Left ventricle myocardium inferior (tissue), 1 donor: ENCODE results near the gene NDST3. TPM values are rescaled to one million over a fixed set of nuclear protein-coding genes. Genes with fewer than 3 reads are reported as not detected.

ENCODE experiments used
- DNase-seq: peaks from one replicate; pipeline ENCODE4 v3.0.0-alpha.2; 2020
- H3K27ac ChIP-seq: fragments of 200-600 bp; replicated peaks from 2 replicates; pipeline ENCODE4 v1.8.0; 2021
- H3K27me3 ChIP-seq: fragments of 200-600 bp; 2 replicates; pipeline ENCODE4 v1.8.0; 2021; ENCODE audit warnings: low read depth
- H3K36me3 ChIP-seq: fragments of 200-600 bp; 2 replicates; pipeline ENCODE4 v1.8.0; 2021
- H3K4me1 ChIP-seq: fragments of 200-600 bp; 2 replicates; pipeline ENCODE4 v1.8.0; 2021
- H3K4me3 ChIP-seq: fragments of 200-600 bp; 2 replicates; pipeline ENCODE4 v1.8.0; 2021; ENCODE audit warnings: mild to moderate bottlenecking, moderate library complexity
- H3K9me3 ChIP-seq: fragments of 200-600 bp; replicated peaks from 2 replicates; pipeline ENCODE4 v1.8.0; 2021
- CTCF ChIP-seq: fragments of 200-600 bp; IDR thresholded peaks from 2 replicates; pipeline ENCODE4 v1.8.0; 2021; ENCODE audit warnings: antibody characterized with exemption, mild to moderate bottlenecking, borderline replicate concordance
- intact Hi-C: fragments of 100-400 bp; cut with micrococcal nuclease; formaldehyde crosslinking; loops from one replicate; pipeline ENCODE4 v1.11.0; 2022
- total RNA-seq: library from RNA; stranded (reverse); fragmentation: NEBNext Ultra II Directional; extraction: Animal tissue kit (Norgen Biotek cat#: 25700); gene quantifications from one replicate; pipeline ENCODE4 v1.2.1, GENCODE V29; 2021
- donor health status: DM: no; HTN: yes; CAD: no; lungs with severe emphysema.

Gene NDST3
- total RNA-seq, 1 donor from 2014 or later, result not detected

GRCh38 chr4:118005883-118006282, 28.4 kb upstream of the NDST3 start:
- Histone ChIP-seq H3K27ac (no peak overlapping the region), H3K4me1 (no peaks in the 10 kb centered on the region), H3K4me3 (no peak overlapping the region), H3K9me3 (no peaks in the 10 kb centered on the region), H3K27me3 (no peaks in the 10 kb centered on the region), H3K36me3 (no peaks in the 10 kb centered on the region)
- intact Hi-C loops, result no loop called here
- no peak for TF ChIP-seq CTCF
- no peak for DNase-seq

GRCh38 chr4:118012142-118012541, 22.1 kb upstream of the NDST3 start:
- no peak for TF ChIP-seq CTCF
- Histone ChIP-seq H3K36me3 (no peaks in the 10 kb centered on the region), H3K4me1 (no peaks in the 10 kb centered on the region), H3K27me3 (no peaks in the 10 kb centered on the region), H3K27ac (no peak overlapping the region), H3K9me3 (no peaks in the 10 kb centered on the region), H3K4me3 (no peak overlapping the region)
- DNase-seq, result no peak
- intact Hi-C loops, result no loop called here

GRCh38 chr4:118014831-118015230, 19.5 kb upstream of the NDST3 start:
- intact Hi-C loops, result no loop called here
- Histone ChIP-seq H3K36me3 (no peaks in the 10 kb centered on the region), H3K27me3 (no peaks in the 10 kb centered on the region), H3K9me3 (no peaks in the 10 kb centered on the region), H3K4me1 (no peaks in the 10 kb centered on the region), H3K4me3 (no peak overlapping the region), H3K27ac (no peak overlapping the region)
- no peak for TF ChIP-seq CTCF
- DNase-seq, result no peak

- H3K36me3 ChIP-seq, result no peaks in the 10 kb centered on the region
- no peak for TF ChIP-seq CTCF
- no peaks in the 10 kb centered on the region for H3K4me1 ChIP-seq
- intact Hi-C loops, result no loop called here
- H3K9me3 ChIP-seq, result no peaks in the 10 kb centered on the region
- H3K27me3 ChIP-seq, result no peaks in the 10 kb centered on the region
- H3K27ac ChIP-seq, result no peak overlapping the region
- no peak overlapping the region for H3K4me3 ChIP-seq
- DNase-seq, result no peak
Measured at GRCh38 chr4:118018381-118019145, 15.7 kb upstream of the NDST3 start.

- DNase-seq, result no peak
- Histone ChIP-seq H3K36me3 (no peaks in the 10 kb centered on the region), H3K27ac (no peak overlapping the region), H3K4me3 (no peak overlapping the region), H3K9me3 (no peaks in the 10 kb centered on the region), H3K27me3 (peaks cover 17% of the 10 kb centered on the region), H3K4me1 (no peaks in the 10 kb centered on the region)
- TF ChIP-seq CTCF, result no peak
- intact Hi-C loops, result no loop called here
Measured at GRCh38 chr4:118026806-118027205, 7.5 kb upstream of the NDST3 start.
